CD4-positive, alpha-beta T cell treated with Interleukin-10 for 1 hour (primary cell): ENCODE results near the gene AIPL1.
A peak's percentile ranks its signal among the peaks of the same experiment; 100 is the strongest.
"Not testable (repeated sequence)": the region's sequence is repeated elsewhere in the genome, so short reads cannot be mapped to it uniquely, and the experiment has no call there.

ENCODE experiments used
- DNase-seq: peaks from one replicate; pipeline ENCODE4 v3.0.0-alpha.2; 2020

The AIPL1 gene, protein sequence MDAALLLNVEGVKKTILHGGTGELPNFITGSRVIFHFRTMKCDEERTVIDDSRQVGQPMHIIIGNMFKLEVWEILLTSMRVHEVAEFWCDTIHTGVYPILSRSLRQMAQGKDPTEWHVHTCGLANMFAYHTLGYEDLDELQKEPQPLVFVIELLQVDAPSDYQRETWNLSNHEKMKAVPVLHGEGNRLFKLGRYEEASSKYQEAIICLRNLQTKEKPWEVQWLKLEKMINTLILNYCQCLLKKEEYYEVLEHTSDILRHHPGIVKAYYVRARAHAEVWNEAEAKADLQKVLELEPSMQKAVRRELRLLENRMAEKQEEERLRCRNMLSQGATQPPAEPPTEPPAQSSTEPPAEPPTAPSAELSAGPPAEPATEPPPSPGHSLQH

DNA sequence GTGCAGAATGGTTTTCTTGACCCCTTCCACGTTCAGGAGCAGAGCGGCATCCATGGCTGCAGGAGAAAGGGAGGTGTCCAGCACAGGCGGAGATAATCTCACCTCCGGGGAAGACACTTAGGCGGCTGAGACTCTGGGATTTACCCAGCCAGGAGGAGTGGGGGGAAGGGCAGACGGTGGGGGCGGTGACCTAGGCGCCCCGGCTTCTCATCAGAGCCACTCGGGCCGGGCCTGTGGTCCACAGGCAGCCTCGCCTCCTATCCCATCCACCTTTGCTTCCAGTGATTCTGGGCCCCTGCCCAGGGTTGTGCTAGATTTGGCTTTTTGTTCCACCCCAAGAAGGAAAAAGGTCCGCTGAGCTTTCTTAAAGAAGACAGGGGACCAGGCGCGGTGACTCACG lies at the start of gene AIPL1:
Gene AIPL1, minus strand, starts transcription at position 71 of the 400 bp plus-strand sequence. Its CDS starts 17 bp downstream, at position 54.
- DNase-seq, result no peak

DNA sequence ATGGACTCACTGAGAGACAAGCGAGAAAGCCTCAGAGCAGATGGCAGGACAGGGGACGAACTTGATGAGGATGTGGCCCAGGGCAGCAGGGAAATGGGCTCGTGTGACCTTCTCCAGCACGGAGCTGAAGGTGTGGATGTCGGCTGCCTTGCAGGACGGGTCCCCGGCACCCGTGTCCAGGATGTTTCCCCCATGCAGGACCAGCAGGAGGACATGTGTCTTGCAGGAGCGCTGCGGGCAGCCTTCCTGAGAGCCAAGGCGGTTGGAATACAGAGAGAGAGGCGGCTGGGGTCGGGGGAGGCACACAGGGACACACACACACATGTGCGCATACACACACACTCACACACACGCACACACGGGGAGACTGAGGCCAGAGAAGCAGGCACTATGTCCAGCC lies 48.6 kb upstream of the AIPL1 start:
- no peak for DNase-seq

DNA sequence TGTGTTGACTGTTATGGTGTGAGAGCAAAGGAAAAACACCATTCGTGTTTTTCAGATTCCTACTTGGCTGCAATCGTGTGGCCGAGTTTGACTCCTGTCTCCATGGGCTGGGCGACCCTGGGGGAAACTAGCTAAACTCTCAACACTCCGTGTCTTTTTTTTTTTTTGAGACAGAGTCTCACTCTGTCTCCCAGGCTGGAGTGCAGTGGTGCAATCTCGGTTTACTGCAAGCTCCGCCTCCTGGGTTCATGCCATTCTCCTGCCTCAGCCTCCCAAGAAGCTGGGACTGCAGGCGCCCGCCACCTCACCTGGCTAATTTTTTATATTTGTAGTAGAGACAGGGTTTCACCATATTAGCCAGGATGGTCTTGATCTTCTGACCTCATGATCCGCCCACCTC lies 47.9 kb upstream of the AIPL1 start:
- not testable (repeated sequence) for DNase-seq

DNA sequence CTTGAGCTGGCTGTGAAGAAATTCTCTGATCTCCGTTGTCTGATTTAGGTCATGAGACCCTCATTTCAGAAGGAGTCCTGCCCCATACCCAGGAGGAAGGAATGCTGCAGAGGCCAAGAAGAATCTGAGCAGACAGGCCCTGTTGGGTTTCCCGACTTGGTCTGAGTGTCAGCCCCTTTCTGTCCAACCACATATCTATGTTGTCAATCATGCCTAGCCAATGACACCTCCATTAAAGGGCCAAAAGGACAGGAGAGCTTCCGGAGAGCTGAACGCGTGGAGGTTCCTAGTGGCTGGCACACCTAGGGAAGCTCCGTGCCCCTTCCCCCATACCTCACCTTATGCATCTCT lies 47.2 kb upstream of the AIPL1 start:
- no peak for DNase-seq

DNA sequence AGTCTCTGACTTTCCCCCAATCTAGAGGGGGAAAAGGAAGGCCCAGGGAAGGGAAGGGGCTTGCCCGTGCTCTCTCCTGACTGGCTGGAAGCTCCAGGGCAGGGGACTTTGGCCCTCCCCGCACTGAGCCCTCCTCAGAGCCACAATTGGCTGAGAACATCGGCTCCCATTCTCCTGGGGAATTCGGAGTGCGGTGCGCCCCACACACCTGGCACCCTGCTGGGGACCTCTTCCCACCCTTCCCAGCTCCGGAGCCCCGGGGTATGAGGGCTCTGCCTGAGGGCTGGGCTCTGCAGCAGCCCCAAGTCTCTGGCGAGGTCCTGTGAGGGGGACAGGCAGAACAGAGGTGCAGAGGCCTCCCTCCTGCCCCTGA lies 45.4 kb upstream of the AIPL1 start:
- no peak for DNase-seq

DNA sequence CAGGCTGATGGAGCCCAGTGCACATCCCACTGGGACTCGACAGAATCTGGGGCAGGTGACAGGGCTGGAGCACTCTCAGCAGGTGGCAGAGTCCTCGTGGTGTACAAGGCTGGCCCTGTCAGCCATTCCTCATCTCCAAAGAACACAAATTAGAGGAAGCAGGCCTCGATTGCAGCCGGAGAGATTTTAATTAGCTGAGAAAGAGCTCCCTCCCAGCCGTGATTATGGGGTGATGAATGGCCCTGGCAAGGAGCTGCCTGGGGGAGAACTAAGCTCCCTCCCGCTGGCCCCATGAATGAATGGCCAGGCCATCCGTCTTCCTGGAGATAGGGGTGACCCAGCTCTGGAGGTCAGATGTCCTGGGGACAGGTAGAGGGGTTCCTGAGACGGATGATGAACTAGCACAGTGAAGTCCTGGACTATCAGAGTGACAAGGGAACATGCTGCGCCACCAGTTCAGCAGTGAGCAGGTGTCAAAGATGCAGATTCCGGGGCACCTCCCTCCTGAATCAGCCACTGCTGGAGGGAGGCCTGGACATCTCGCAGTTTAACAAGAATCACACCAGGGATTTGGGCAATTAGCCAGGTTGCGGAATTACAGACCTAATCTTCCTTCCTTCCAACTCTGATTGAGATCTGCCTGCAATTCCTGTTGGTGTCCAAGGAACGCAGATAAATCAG lies 44.8 kb upstream of the AIPL1 start:
- DNase-seq, result no peak

DNA sequence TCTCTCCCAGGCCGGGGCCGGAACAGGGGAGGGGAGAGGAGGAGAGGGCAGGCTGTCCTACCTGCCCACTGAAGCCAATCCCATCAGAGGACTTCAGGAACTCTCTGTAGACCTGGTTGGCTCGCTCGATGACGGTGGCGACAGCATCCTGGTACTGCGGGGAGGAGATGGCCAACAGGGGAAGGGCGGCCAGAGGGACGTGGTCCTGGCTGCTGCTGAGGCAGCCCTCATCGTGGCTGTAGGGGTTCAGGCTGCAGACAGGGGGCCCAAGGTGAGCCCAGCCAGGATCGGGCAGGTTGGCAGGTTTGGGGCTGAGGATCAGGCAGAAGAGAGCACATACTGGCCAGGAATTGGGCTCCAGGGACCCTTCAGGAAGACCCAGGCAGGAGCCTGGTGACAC lies 43.6 kb upstream of the AIPL1 start:
- DNase-seq, result no peak

DNA sequence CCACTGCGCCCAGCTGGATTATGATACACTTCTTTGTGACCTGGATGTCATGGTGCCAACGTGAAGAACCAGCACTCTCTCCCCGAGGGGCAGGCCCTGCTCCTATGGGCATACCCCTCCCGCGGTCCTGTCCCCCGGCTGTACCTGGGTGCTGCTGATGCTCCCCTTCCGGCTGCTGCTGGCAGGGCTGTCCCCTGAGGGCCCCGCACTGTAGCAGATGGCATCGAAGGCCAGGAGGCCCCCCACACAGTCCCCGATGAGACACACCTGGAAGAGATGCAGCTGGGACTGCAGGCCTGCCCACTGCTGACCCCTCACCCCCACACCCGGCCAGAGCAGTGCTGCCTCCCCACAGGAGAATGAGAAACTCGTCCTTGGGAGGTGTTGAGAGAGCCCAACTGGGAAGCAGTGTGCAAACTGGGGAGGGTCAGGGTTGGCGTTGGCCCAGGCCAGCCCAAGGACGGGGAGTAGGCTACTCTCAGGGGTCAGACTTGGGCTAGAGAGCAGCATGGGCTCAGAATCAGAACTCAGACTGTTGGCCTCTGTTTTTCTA lies 43.0 kb upstream of the AIPL1 start:
- no peak for DNase-seq

DNA sequence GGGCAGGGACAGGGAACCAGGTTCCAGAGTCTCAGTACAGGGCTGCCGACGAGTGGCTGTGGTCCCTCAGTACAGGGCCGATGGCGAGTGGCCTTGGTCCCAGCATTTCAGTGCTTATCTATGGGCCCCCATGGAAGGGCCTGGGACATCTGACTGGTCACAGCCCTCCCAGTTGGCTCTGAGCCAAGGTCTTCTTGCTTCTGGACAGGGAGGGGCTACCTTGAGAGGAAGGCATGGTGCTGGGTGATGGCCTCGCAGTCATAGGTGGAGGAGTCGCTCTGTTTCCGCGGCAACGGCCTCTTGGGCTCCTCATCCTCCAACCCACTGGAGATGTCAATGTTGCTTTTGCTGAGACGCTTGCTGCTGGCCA lies 41.9 kb upstream of the AIPL1 start:
- no peak for DNase-seq

DNA sequence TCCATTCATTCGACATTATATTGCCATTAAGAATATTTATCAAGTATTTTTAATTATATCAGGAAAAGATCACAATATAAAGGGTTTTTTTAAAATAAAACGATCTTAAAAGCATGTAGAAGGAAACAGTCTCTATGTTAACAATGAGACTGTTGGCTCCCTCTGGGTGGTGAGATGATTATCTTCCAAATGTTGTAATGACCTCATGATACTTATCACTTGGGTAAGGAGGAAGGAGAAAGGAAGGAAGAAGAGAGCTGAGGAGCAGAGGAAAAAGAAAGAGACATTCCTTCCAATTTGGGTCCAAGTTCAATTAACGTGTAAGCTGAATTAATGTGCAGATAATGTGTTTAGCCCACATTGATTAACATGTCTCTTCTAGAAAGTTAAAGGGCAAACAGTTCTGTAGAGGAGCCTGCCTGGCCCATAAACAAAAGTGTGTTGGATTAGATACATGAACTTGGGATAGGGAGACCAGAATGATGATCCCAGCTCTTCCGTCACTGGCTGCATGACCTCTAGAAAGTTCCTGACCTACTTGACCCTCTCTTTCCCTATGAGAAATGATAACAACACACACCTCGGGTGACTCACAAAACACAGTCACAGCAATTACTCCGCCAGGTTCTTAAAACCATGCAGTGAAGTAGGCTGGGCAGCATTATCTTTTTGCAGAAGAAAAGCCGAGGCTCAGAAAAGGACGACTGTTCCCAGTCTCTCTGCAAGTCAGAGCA lies 41.3 kb upstream of the AIPL1 start:
- no peak for DNase-seq

DNA sequence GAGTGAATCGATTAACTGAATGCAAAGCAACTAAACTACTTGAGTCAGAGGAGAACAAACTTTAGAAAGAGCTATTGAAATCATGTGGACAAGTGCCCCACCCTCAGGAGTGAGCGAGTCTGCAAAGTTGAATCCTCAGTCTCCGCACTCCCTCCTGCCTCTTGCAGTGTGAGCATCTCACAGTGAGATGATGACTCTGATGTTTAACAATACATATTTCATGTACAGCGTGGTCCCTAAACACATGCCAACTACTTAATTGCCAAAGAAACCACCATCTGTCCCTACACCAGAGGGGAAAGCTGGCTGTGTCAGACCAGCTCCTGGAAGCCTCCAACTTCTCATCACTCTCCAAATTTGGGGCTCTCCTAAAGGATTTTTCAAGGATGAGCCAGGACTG lies 40.5 kb upstream of the AIPL1 start:
- DNase-seq, result no peak

DNA sequence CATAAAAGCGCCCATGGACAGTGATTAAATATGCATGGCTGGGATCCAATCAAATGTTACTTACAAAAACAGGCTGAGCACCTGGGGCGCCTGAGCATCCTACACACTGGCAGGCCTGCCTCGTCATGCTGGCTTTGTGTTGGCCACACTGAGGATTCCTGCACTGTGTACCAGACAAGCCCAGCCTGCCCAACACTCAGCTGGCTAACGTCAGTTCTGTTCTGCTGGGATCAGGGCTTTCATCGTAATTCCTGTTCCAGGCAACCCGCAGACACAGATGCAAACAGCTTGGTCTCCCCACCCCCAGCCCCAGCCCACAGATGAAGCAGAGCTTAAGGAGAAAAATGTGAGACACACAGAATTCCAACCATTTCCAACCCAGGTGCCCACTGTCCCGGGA lies 40.0 kb upstream of the AIPL1 start:
- no peak for DNase-seq

DNA sequence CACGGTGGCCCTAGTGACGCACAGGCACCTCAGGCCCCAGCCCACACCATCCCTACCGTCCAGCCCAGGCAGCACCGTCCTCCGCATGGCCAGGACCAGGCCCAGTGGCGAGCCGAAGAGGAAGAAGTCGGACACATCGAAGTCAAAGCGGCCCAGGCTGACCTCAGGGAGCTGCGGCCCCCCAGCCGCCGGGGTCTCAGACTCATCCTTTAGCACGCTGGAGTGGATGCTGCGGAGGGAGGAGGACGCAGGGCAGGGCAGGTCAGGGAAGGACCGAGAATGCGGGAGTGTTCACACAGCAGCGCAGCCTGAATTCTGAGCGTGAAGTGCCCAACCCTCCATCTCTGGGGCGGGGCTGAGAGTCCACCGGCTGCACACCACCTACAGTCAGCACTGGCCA lies 39.5 kb upstream of the AIPL1 start:
- no peak for DNase-seq

DNA sequence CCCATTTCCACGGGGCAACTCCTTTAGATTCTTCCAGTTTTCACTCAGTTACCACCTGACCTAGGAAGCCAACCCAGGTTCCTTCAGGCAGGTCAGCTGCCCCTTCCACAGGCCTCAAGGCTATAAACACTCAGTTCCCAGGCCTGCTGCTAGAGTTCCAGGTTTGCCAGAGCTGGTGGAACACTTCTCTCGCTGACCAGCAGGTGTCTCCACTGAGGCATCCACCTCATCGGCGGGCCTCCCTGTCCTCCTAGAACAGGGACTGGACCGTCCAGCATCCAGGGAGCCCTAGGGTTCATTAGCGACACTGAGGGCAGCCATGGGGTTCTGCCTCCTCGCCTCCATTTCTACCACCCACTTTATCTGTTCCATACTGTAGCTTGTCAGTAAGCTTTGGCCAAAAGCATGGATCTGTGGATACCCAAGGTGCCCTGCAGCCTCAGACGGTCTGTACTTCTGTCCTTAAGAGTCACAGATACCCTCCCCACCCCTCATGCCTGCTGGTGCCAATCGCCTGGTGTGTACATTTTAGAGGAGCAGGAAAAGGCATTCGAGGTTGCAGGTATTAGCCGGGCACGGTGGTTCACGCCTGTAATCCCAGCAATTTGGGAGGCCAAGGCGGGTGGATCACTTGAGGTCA lies 38.3 kb upstream of the AIPL1 start:
- peak; percentile 64 for DNase-seq

DNA sequence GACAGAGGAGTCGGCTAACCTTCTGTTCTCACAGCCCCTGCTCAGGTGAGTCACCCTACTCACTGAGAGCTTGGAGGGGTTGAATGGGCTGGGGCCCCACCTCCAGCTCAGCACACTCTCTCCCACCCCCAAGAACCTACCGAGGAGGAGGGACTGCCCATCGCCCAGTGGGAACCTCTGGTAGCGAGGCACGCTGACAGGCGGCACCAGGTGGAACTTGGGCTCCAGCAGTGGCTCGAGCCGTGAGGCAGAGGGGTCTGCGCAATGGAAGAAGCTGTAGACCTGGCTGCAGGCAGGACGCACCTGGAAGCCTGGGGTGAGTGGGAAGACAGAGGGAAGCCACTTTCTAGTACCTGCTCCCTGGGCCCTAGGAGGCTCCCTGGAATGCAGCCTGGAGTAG lies 37.6 kb upstream of the AIPL1 start:
- DNase-seq, result no peak

DNA sequence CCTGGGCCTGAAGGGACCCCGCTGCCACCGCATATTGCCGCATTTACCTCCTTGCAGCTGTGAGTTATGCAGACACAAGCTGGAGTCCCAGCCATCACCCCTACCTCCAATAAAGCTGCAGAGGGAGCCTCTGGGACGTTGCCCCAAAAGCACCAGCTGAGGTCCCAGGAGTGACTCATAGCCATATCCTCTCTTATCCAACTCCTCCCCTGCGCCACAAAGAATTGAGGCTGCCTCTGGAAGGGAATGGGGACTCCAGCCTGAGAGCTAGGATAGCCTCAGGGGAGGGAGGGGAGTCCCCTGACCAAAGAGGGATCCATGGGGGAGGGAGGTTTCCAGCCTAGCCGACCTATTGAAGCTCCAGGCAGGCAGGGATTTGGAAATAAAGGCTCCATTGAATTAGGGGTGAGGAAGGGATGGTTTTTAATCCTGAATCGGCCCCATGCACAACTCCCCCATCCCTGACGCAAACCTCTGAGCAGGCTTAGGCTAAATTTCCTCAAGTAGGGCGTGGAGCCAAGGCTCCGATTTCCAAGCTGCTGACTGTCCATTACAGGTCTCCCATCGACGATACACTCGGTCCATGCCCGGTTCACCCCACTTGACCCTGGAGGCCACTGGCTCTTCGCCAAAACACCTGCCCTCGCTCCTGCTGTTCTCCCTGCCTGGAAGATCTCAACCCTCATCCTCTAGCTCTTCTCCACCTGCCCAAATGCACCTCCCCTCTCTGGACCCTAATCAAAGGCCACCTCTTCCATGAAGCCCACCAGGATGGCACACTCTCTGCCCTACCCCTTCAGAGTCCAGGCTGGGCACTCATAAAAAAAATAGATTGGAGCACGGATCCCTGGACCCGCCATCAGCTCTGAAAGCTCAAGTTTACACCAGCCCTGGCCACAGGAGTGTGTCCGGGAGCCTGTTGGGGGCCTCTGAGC lies 36.9 kb upstream of the AIPL1 start:
- DNase-seq, result no peak

DNA sequence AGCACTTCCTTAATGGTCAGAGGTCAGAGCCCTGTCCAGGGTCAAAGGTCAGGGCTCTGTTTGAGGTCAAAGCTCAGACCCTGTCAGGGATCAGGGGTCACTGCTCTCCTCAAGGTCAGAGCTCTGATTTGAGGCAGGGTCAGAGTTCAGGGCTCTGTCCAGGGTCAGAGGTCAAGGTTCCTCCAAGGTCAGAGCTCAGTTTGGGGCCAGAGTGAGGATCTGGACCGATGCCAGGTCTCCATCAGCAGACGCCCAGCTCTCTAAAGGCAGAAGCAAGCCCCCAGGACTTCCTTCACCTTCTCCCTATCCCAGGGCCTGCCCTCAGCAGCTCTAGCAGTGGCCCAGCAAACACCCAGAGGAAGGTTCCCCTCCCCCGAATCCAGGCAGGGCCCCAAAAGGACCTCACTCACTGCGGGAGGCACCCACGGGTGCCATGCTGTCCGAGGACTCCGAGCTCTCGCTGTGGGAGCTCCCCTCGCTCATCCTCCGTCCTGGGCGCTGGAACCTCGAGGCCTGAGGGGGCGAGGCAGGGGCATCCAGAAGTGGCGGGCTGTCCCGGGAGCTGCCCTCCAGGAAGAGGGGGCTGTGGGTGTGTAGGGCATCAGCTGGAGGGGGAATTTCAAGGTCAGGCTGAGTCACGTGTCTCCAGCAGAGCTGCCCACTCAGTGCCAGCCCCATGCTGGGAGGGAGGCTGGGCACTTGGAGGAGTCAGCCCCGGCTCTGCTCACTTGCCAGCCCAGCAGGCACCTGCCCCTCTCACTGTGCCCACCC lies 36.0 kb upstream of the AIPL1 start:
- no peak for DNase-seq

DNA sequence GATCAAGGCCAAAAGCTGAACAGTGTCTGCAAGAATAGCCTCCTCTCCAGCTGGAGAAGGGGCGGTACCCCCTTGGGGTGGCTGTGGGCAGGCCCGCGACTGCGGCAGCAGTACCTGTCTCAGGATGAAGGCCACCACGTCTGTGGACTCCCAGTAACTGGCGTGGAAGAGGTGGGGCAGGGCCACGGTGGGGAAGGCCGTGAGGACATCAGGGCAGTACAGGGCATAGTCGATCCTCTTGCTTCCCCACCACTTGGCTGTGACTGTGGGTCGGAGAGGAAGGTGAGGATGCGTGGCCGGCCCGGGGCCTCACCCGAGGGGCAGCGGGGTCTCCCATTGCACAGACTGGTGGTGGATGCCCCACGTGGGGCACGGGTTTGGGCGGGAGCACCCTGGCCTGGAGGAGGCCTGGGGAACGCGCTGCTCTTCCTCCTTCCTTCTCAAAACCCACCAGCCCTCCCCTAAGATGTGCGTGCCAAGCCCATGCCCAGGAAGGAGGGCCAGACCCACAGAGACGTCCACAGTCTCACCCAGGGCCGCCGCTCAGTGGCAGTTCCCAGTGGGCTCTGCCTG lies 35.3 kb upstream of the AIPL1 start:
- DNase-seq, result no peak

DNA sequence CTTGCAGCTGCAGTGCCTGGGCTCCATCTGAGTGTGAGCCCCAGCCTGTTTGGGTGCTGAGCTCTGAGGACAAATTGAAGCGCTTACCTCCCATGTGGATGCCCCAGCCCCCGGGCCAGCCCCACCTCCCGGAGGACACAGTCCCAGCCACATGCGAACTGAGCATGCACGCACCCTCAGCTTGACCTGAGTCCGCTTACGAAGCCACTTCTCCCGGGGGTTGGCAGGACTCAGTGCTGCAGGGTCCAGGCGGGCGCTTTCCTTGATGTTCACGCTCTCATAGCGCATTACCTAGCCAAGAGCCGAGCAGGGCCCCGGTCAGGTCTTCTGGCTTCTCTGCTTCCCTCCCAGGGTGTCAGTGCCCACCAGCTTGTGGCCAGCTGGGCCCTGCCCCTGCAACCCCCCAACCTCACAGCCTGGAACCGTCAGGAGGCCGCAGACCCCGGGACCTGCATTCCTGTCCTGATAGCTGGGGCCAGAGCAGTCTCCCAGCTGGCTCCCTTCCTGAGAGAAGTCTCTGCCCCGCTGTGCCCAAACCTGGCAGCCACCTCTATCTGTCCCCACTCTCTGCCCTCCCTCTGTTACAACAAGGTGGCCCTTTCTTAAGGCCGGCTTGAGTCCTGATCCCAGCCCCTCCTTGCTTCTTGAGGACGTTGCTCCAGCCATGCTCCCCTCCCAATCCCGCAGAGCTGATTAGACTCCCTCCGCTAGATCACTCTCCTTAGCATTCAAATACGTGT lies 33.3 kb upstream of the AIPL1 start:
- DNase-seq, result no peak

DNA sequence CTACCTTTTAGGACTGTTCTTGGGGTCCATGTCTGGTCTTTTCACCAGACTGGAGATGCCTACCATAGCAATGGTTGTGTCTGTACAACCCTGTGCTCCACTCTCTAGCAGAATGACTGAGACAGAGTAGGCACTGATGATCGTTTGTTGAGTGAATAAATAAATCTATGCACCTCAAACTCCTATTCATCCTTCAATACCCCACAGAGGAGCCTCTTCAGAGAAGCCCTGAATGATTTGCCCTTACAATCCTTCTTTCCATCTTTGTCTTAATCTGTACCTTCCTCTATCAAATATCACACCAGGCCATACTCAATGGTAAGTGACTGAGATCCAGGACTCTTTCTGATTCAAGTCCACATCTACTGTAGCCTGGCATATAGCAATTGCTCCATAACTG lies 32.6 kb upstream of the AIPL1 start:
- no peak for DNase-seq
